HG03139 (cell line): ENCODE results near the gene CCDC175.

Source experiments
- ATAC-seq: cut with Tn5 transposase; IDR thresholded peaks from one replicate; pipeline ENCODE4 v1.9.1; 2021; ENCODE audit not compliant: unreplicated experiment

Gene CCDC175

GRCh38 chr14:59482541-59483331 is 93.9 kb downstream of the CCDC175 start:
- no peak for ATAC-seq

DNA sequence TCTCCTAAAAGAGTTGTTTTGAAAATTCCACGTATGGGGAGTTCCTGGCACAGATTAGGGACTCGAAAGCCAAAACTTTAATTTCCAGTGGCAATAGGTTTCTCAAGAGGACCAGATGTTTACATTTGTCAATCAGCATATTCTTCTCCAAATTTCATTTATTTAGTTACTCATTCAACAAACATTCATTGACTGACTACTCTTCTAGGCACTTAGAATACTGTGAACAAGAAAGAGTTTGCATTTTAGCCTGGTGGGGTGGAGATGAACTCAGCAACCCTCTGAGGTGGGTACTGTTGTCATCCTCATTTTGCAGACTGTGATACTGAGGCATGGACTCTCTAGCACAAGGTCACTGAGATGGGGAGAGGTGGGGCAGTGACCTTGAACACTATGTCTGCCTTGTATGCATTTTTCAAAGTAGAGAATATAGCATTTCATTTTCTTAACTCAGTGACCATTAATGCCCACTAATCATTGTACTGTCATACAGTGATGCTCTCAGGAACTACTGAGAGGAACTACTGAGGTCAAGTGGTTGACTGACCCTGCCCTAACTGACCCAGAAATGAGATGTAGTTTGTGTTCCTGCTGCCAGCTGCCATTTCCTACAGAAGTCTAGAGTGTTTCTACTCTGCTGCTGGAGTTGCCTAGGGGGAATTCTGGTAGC is 94.6 kb downstream of the CCDC175 start:
- no peak for ATAC-seq

- ATAC-seq = no peak
These were observed 95.2 kb downstream of the CCDC175 start for GRCh38 chr14:59481407-59481806.

DNA sequence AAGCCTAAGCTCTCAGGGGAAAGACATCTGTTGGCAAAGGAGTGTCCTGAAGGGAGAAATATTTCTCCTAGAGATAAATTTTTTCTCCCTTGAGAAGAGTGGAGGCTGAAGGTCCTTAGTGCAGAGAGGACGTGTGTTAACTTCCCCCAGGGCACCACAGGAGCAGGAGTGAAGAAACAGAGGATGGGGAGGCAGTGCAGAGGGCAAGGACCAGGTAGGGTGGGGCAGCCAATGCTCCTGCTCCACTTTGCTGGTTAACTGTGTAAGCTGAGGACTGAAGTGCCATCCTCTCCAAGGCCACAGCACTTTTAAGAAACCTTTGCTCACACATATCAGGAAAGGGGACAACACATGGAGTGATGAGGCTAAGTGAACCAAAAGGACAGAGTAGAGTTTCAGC is 96.4 kb downstream of the CCDC175 start:
- no peak for ATAC-seq

- no peak for ATAC-seq
These were observed 98.1 kb downstream of the CCDC175 start for GRCh38 chr14:59478540-59478939.

GRCh38 chr14:59475709-59476108 is 100.9 kb downstream of the CCDC175 start:
- ATAC-seq = no peak

DNA sequence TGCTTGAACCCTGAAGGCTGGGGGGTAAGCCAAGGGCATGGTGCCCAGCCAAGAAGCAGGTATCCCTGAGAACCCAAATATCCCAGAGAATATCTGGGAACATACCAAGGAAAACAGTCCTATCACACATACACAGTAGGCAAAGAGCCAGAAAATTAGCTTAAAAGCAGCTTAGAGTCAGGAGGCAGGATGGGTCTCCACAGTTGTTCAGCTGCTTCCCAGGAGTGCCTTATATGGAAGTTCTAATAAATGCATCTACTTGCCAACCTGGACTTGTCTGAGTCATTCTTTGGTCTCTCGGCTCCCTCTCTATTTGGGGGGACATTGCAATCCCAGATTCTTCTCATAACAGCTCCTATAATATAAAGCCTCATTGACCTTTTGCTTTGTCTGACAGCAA is 102.4 kb downstream of the CCDC175 start:
- no peak for ATAC-seq

DNA sequence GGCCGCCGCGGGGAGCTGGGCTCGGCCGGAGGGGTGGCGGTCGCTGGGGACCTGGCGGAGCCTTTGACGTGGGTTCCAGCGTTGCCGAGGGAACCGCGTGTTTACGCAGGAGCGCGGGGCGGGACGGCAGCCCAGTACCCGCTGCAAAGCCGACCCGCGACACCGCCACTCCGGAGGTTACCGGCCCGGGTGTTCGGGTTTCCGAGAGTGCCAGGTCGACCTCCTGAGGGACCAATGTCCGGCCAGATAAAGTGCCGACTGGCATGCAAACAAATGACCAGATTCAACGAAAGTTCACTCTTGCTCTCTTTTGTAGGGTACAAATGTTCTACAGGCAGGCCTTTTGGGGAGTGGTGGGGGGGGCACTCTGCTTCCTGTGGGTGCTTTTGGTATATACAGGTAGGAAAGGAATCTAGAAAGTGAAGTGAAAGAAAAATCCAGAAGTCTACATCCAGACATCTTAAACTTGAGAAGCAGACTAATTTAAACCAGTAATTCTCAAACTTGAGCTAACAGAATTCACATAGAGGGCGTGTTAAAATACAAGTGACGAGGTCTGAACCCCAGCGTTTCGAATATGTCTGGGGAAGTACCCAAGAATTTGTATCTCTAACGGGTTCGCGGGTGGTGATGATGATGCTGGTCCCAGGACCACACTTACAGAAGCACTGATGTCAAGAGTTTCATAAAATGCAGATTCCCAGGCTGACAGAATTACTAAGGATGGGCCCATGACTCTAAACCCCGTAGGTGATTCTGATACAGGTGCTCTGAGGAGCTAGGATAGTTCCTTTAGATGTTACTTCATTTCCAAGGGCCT is 111.1 kb downstream of the CCDC175 start, which contains the start of gene GPR135:
Gene GPR135, minus strand, starts transcription at position 65 of the 820 bp plus-strand sequence. CDS start 154 bp downstream, outside the sequence.
- peak; percentile 27 for ATAC-seq

- ATAC-seq = peak; percentile 49
These were observed 111.9 kb downstream of the CCDC175 start for GRCh38 chr14:59464486-59465315.

DNA sequence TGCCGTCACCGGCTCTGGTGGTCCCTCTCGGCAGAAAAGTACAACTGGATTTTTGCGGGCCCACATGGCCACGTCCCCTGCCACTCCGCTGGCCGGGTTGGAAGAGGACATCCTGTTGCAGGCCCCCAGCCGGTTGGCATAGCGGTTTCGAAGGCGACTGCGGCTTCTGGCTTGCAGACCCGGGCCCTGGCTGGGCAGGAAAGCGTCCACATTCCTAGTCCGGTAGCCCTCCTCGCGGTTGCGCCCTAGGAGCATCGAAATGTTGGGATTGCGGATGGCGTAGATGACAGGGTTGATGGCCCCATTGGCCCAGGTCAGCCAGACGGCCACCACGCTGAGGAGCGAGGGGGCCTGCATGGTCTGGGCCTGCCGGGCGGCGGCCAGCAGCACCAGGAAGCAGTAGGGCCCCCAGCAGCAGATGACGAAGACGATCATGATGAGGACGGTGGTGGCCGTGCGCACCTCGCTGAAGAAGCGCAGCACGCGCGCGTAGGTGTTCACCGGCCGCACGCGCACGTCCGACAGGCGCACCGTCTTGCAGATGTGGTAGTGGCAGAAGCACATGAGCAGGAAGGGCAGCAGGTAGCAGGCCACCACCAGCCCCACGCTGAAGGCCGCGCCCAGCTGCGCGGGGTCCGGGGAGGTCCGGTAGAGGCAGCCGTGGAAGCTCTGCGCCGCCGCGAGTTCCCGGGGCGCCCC is 112.7 kb downstream of the CCDC175 start:
- no peak for ATAC-seq

GRCh38 chr14:59461891-59462290 is 114.7 kb downstream of the CCDC175 start:
- no peak for ATAC-seq

GRCh38 chr14:59460378-59460777 is 116.2 kb downstream of the CCDC175 start:
- ATAC-seq = no peak

DNA sequence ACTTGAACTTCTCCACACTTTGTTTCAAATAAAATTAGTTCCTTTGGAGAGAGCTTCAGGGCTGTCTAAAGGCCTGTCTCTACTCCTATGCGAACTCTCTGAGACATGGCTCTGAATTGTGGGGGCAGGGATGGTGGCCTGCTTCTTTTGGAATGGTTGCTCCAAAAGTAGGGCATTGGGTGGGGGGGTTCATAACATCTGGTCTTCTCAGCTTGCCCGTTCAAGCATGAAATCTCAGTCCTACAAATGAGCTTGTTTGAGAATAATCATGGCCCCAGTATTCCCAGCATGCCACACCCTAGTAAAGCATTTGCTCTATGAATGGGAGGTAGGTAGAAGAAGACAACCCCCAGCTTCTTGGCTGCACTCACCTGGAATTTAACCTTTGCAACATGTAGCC is 118.1 kb downstream of the CCDC175 start:
- ATAC-seq = no peak

DNA sequence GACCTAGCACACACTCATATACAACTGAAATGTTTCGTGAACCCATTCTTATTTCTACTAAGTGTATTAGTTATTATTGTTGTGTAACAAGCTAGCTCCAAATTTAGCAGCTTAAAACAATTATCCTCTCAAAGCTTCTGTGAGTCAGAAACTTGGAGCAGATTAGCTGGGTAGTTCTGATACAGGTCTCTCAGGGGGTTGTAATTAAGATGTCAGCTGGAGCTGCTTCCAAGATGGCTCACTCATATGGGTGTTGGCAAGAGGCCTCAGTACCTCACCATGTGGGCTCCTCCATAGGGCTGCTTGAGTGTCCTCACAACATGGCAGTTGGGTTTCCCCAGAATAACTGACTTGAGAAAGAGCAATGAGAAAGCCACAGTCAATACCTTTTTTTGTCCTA is 121.2 kb downstream of the CCDC175 start:
- ATAC-seq = no peak
